ENCODE data around the gene AMH.

DNA sequence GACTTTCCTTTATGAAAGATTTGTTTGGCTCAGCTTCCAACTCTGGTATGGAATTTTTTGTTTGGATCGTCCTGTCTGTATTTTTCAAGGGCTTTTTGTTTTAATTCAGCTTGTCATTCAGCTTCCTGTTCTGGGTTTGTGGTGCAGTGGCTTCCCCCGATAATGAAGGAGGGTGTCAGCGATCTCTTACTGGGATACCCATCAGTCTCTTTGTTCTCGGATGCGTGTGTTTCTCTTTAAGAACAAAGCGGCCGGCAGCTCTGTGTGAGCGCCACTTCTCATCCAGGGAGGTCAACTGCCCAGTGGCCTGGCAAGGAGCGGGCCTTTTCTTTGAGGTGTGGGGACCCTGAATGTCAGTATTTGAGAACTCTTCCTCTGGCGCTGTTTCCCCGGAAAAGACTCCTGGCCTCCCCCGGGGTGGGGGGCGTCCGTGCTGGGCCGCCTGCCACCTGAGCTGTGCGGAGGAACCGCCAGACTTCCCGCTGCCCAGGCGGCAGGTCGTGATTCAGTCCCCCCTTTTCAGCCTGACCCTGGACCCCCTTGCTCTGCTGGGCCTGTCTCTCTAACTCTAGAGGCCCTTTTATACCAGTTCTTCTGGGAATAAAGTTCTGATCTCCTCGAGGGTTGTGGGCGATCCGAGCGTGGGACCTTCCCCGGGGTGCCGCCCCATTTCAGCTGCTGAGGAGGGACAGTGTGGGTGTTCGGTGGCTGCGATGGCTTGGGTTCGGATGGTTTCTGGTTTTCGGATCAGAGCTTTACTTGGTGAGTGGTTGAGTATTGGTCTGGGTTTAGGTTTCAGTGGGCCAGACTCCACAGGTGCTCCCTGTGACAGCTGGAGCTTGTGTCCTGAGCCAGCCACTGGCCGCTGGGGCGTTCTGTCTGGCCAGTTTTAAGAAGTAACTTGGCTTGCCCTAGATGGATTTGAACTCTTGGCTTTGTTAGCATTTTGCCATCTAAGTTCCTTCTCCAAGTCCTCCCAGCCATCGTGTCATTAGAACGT lies 9.1 kb upstream of the AMH start:
- no peak for TF ChIP-seq EZH2 (IDR thresholded peaks at IDR 0.05; ENCODE audit: low read length, missing control alignments)
- TF ChIP-seq, protein P1, sequence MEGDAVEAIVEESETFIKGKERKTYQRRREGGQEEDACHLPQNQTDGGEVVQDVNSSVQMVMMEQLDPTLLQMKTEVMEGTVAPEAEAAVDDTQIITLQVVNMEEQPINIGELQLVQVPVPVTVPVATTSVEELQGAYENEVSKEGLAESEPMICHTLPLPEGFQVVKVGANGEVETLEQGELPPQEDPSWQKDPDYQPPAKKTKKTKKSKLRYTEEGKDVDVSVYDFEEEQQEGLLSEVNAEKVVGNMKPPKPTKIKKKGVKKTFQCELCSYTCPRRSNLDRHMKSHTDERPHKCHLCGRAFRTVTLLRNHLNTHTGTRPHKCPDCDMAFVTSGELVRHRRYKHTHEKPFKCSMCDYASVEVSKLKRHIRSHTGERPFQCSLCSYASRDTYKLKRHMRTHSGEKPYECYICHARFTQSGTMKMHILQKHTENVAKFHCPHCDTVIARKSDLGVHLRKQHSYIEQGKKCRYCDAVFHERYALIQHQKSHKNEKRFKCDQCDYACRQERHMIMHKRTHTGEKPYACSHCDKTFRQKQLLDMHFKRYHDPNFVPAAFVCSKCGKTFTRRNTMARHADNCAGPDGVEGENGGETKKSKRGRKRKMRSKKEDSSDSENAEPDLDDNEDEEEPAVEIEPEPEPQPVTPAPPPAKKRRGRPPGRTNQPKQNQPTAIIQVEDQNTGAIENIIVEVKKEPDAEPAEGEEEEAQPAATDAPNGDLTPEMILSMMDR (conservative IDR thresholded peaks at IDR 0.05 in 1 of 2, IDR thresholded peaks at IDR 0.05 in 1 of 2; ENCODE audit: low read depth in 1 of 2, low read length in 2 of 2): no peak

Data from fibroblast of lung (primary cell).